HCT116 (cell line): ENCODE measurements around the gene PTPRS. TPM values are rescaled to one million over a fixed set of nuclear protein-coding genes. Genes with fewer than 3 reads are reported as not detected.

Source experiments
- ATAC-seq: fragments of 200-7000 bp; cut with Tn5 transposase; 2 replicates; pipeline ENCODE4 v1.9.1; 2020; ENCODE audit warnings: mild to moderate bottlenecking, moderate library complexity
- BruUV-seq: library from RNA; stranded (reverse); fragments of 400-500 nt; replicated peaks from 2 replicates; lab custom pipeline; 2021; lab: Mats Ljungman, UMichigan
- CTCF ChIA-PET: fragments of 300-600 bp; sonication (Branson Sonifier 250); formaldehyde crosslinking; loops from one replicate; lab custom pipeline; 2021; ENCODE audit warnings: antibody characterized with exemption; lab: Charles Lee
- POLR2A ChIA-PET: fragments of 300-600, 350-600 bp; sonication (Branson Sonifier 250); formaldehyde crosslinking; loops from one replicate; lab custom pipeline; 2021; ENCODE audit warnings: antibody characterized with exemption; lab: Charles Lee
- RAD21 ChIA-PET, 2 experiments: fragments of 300-600 bp; sonication (Branson Sonifier 250); formaldehyde crosslinking; loops; one replicate each; lab custom pipeline; 2023; ENCODE audit warnings: low total read pairs in 2 of 2; ENCODE audit not compliant: uncharacterized antibody in 2 of 2, unreplicated experiment in 2 of 2, low non-redundant PET in 1 of 2; lab: Charles Lee
- DNase-seq: peaks from one replicate; pipeline ENCODE4 v3.0.0-alpha.2; 2010; ENCODE audit warnings: low read depth, low spot score
- H2AFZ ChIP-seq: fragments of 200-600 bp; shearing (Covaris generic), sonication (generic); 2 replicates; pipeline ENCODE4 v1.6.1; 2017; ENCODE audit warnings: low read depth, mixed run types, mixed read lengths, antibody characterized with exemption, low read length; ENCODE audit not compliant: poor library complexity, severe bottlenecking
- H3K27ac ChIP-seq: 2 replicates; pipeline ENCODE4 v1.5.1; 2012; ENCODE audit warnings: low read depth, low read length
- H3K27me3 ChIP-seq: fragments of 200-600 bp; sonication (generic); 2 replicates; pipeline ENCODE4 v1.6.1; 2016; ENCODE audit warnings: mixed run types, low read length, mixed read lengths; ENCODE audit not compliant: insufficient read depth
- H3K36me3 ChIP-seq, 2 experiments: fragments of 200-500 bp in 1 of 2; fragments of 200-600 bp in 1 of 2; sonication (Bioruptor generic) in 1 of 2; sonication (generic) in 1 of 2; 2 replicates each; pipeline versions ENCODE4 v1.5.1 to v1.6.1; 2014 to 2016; ENCODE audit warnings: low read length in 2 of 2, inconsistent platforms in 1 of 2, mixed read lengths in 1 of 2, mixed run types in 1 of 2; ENCODE audit not compliant: insufficient read depth in 2 of 2, control insufficient read depth in 1 of 2
- H3K4me1 ChIP-seq, 2 experiments: fragments of 200-600 bp in 1 of 2; sonication (generic) in 1 of 2; 2 replicates each; pipeline versions ENCODE4 v1.5.1 to v1.6.1; 2012 to 2017; ENCODE audit warnings: low read length in 2 of 2, inconsistent platforms in 1 of 2, mild to moderate bottlenecking in 1 of 2, mixed read lengths in 1 of 2, mixed run types in 1 of 2, moderate library complexity in 1 of 2; ENCODE audit not compliant: insufficient read depth in 2 of 2, control insufficient read depth in 1 of 2
- H3K4me2 ChIP-seq: fragments of 200-600 bp; sonication (generic); 2 replicates; pipeline ENCODE4 v1.6.1; 2017; ENCODE audit warnings: mixed run types, low read length, mixed read lengths
- H3K4me3 ChIP-seq, 2 experiments: fragments of 200-600 bp in 1 of 2; sonication (generic) in 1 of 2; replicated peaks in 1 of 2; 2 replicates each; pipeline ENCODE4 v1.5.1; 2011 to 2016; ENCODE audit warnings: low read length in 2 of 2, control low read depth in 1 of 2, low read depth in 1 of 2, mild to moderate bottlenecking in 1 of 2, mixed read lengths in 1 of 2, mixed run types in 1 of 2
- H3K79me2 ChIP-seq: fragments of 200-600 bp; sonication (generic); 2 replicates; pipeline ENCODE4 v1.6.1; 2017; ENCODE audit warnings: mild to moderate bottlenecking, mixed run types, low read length, moderate library complexity, mixed read lengths; ENCODE audit not compliant: insufficient read depth
- H3K9ac ChIP-seq: fragments of 200-600 bp; sonication (generic); 2 replicates; pipeline ENCODE4 v1.6.1; 2016; ENCODE audit warnings: low read length, mixed read lengths
- H3K9me2 ChIP-seq: fragments of 200-600 bp; sonication (generic), shearing (Covaris generic); 2 replicates; pipeline ENCODE4 v1.6.1; 2017; ENCODE audit warnings: mixed run types, mild to moderate bottlenecking, moderate library complexity; ENCODE audit not compliant: insufficient read depth
- H3K9me3 ChIP-seq, 2 experiments: fragments of 200-500 bp in 1 of 2; fragments of 200-600 bp in 1 of 2; sonication (Bioruptor generic) in 1 of 2; sonication (generic) in 1 of 2; 2 replicates each; pipeline ENCODE4 v1.6.1; 2014 to 2017; ENCODE audit warnings: low read length in 2 of 2, mixed read lengths in 2 of 2, inconsistent platforms in 1 of 2, low read depth in 1 of 2, mild to moderate bottlenecking in 1 of 2, mixed run types in 1 of 2, moderate library complexity in 1 of 2; ENCODE audit not compliant: control insufficient read depth in 1 of 2, insufficient read depth in 1 of 2
- H4K20me1 ChIP-seq: fragments of 200-600 bp; sonication (generic), shearing (Covaris generic); 2 replicates; pipeline ENCODE4 v1.6.1; 2017; ENCODE audit warnings: mixed run types, mild to moderate bottlenecking, moderate library complexity; ENCODE audit not compliant: insufficient read depth
- CBX3 ChIP-seq: IDR thresholded peaks from 2 replicates; pipeline ENCODE4 v1.6.1; 2012; ENCODE audit warnings: low read depth
- CEBPB ChIP-seq: IDR thresholded peaks from 2 replicates; pipeline ENCODE4 v1.6.1; 2012; ENCODE audit warnings: low read depth
- EGR1 ChIP-seq: IDR thresholded peaks from 2 replicates; pipeline ENCODE4 v1.6.1; 2012; ENCODE audit warnings: low read depth
- ELF1 ChIP-seq: IDR thresholded peaks from 2 replicates; pipeline ENCODE4 v1.6.1; 2012; ENCODE audit warnings: low read depth, borderline replicate concordance
- EZH2 ChIP-seq: fragments of 200-600 bp; sonication (generic); IDR thresholded peaks from 2 replicates; pipeline ENCODE4 v1.6.1; 2017; ENCODE audit warnings: antibody characterized with exemption, mixed run types
- EZH2phosphoT487 ChIP-seq: fragments of 200-600 bp; IDR thresholded peaks from 2 replicates; pipeline ENCODE4 v1.6.1; 2018; ENCODE audit warnings: antibody characterized with exemption, borderline replicate concordance
- FOSL1 ChIP-seq: IDR thresholded peaks from 2 replicates; pipeline ENCODE4 v1.6.1; 2012; ENCODE audit warnings: low read depth
- JUND ChIP-seq: IDR thresholded peaks from 2 replicates; pipeline ENCODE4 v1.6.1; 2012
- RAD21 ChIP-seq: IDR thresholded peaks from 2 replicates; pipeline ENCODE4 v1.6.1; 2012; ENCODE audit warnings: low read depth, mild to moderate bottlenecking
- SIN3A ChIP-seq: IDR thresholded peaks from 2 replicates; pipeline ENCODE4 v1.6.1; 2012; ENCODE audit warnings: low read depth
- SRF ChIP-seq: IDR thresholded peaks from 2 replicates; pipeline ENCODE4 v1.6.1; 2012; ENCODE audit warnings: low read depth
- TCF7L2 ChIP-seq: IDR thresholded peaks from 2 replicates; pipeline ENCODE4 v1.7.0; 2011; ENCODE audit warnings: borderline replicate concordance, inconsistent platforms; ENCODE audit not compliant: insufficient read depth, insufficient read length; ENCODE audit errors: extremely low read depth
- YY1 ChIP-seq: IDR thresholded peaks from 2 replicates; pipeline ENCODE4 v1.6.1; 2011; ENCODE audit warnings: low read length, low read depth, moderate library complexity, mild to moderate bottlenecking; ENCODE audit not compliant: insufficient replicate concordance; ENCODE audit errors: extremely low read depth
- ZNF274 ChIP-seq: fragments of 200-500 bp; sonication (Bioruptor generic); IDR thresholded peaks from 2 replicates; pipeline ENCODE4 v1.6.1; 2014; ENCODE audit warnings: mild to moderate bottlenecking, low read depth, low read length, inconsistent platforms
- intact Hi-C: fragments of 100-400 bp; cut with micrococcal nuclease; formaldehyde crosslinking; loops from 2 replicates; pipeline ENCODE4 v1.10.0; 2022
- total RNA-seq: library from RNA; stranded (reverse); gene quantifications from one replicate; pipeline ENCODE4 v1.2.1, GENCODE V29; 2021; ENCODE audit not compliant: unreplicated experiment
- TF ChIP-seq, protein P1 (sequence below): IDR thresholded peaks from 2 replicates; pipeline ENCODE4 v1.6.1; 2011; ENCODE audit warnings: mild to moderate bottlenecking, low read length, moderate library complexity; ENCODE audit not compliant: insufficient replicate concordance; ENCODE audit errors: extremely low read depth
- TF ChIP-seq, protein P2 (sequence below): IDR thresholded peaks from 2 replicates; pipeline ENCODE4 v1.6.1; 2012
- TF ChIP-seq, protein P3 (sequence below): IDR thresholded peaks from 2 replicates; pipeline ENCODE4 v1.6.1; 2012; ENCODE audit warnings: low read depth

Gene PTPRS
- total RNA-seq, 1 experiment from 2014 or later: 123 TPM

DNA sequence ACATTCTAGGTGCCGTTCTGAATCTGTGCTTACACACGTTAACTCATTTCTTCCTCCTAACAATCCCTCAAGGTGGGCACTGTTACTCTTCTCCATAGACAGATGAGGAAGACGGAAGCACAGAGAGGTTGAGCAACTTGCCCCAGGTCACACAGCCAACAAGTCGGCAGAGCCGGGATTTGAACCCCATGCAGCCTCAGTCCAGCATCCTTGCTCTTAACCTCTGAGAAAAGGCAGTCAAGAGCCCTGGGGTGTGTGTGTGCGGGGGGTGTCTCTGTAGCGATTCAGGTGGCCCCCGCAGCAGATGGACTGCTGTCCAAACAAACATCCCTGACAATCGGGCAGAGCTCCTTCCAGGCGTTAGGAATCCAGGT, 6.3 kb downstream of the PTPRS start:
- no peak overlapping the region for H3K4me2 ChIP-seq
- no peak for ATAC-seq
- CTCF ChIA-PET: no interaction called here
- DNase-seq: no peak
- peaks cover 3% of the 10 kb centered on the region; the same call in 1 of the 2 replicates for H3K27me3 ChIP-seq
- H4K20me1 ChIP-seq: no peaks in the 10 kb centered on the region
- no peak overlapping the region for H2AFZ ChIP-seq
- no peak overlapping the region for H3K9ac ChIP-seq
- TF ChIP-seq ZNF274 (no peak), FOSL1 (no peak), CBX3 (no peak), TCF7L2 (no peak), SRF (no peak), RAD21 (no peak), SIN3A (no peak), EGR1 (no peak), ELF1 (no peak), YY1 (no peak), CEBPB (no peak), EZH2phosphoT487 (no peak), EZH2 (no peak), JUND (no peak)
- TF ChIP-seq, protein P1, sequence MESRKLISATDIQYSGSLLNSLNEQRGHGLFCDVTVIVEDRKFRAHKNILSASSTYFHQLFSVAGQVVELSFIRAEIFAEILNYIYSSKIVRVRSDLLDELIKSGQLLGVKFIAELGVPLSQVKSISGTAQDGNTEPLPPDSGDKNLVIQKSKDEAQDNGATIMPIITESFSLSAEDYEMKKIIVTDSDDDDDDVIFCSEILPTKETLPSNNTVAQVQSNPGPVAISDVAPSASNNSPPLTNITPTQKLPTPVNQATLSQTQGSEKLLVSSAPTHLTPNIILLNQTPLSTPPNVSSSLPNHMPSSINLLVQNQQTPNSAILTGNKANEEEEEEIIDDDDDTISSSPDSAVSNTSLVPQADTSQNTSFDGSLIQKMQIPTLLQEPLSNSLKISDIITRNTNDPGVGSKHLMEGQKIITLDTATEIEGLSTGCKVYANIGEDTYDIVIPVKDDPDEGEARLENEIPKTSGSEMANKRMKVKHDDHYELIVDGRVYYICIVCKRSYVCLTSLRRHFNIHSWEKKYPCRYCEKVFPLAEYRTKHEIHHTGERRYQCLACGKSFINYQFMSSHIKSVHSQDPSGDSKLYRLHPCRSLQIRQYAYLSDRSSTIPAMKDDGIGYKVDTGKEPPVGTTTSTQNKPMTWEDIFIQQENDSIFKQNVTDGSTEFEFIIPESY: no peak
- TF ChIP-seq, protein P2, sequence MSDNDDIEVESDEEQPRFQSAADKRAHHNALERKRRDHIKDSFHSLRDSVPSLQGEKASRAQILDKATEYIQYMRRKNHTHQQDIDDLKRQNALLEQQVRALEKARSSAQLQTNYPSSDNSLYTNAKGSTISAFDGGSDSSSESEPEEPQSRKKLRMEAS: no peak
- TF ChIP-seq, protein P3, sequence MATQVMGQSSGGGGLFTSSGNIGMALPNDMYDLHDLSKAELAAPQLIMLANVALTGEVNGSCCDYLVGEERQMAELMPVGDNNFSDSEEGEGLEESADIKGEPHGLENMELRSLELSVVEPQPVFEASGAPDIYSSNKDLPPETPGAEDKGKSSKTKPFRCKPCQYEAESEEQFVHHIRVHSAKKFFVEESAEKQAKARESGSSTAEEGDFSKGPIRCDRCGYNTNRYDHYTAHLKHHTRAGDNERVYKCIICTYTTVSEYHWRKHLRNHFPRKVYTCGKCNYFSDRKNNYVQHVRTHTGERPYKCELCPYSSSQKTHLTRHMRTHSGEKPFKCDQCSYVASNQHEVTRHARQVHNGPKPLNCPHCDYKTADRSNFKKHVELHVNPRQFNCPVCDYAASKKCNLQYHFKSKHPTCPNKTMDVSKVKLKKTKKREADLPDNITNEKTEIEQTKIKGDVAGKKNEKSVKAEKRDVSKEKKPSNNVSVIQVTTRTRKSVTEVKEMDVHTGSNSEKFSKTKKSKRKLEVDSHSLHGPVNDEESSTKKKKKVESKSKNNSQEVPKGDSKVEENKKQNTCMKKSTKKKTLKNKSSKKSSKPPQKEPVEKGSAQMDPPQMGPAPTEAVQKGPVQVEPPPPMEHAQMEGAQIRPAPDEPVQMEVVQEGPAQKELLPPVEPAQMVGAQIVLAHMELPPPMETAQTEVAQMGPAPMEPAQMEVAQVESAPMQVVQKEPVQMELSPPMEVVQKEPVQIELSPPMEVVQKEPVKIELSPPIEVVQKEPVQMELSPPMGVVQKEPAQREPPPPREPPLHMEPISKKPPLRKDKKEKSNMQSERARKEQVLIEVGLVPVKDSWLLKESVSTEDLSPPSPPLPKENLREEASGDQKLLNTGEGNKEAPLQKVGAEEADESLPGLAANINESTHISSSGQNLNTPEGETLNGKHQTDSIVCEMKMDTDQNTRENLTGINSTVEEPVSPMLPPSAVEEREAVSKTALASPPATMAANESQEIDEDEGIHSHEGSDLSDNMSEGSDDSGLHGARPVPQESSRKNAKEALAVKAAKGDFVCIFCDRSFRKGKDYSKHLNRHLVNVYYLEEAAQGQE: no peak
- no peak overlapping the region for H3K4me3 ChIP-seq
- H3K36me3 ChIP-seq: no peaks in the 10 kb centered on the region
- H3K79me2 ChIP-seq: peaks cover 24% of the 10 kb centered on the region; the same call in 1 of the 2 replicates
- intact Hi-C loops: no loop called here
- H3K9me3 ChIP-seq: no peaks in the 10 kb centered on the region
- RAD21 ChIA-PET: no interaction called here
- POLR2A ChIA-PET: interaction anchor here (0.6 kb wide), 1 partner anchor 549 kb away, joined by 3 read pairs; no protein-coding TSS in a partner anchor
- H3K4me1 ChIP-seq: peaks cover 0 to 5% of the 10 kb centered on the region in 2 experiments; a peak in 1 of 4 replicates
- no TSS peak for BruUV-seq
- no peaks in the 10 kb centered on the region for H3K9me2 ChIP-seq
- no peak overlapping the region for H3K27ac ChIP-seq
